Keratinocyte (primary cell): Measurements from ENCODE around the gene NFATC1. TPM values are rescaled to one million over a fixed set of nuclear protein-coding genes. Genes with fewer than 3 reads are reported as not detected.

ENCODE experiments used
- DNase-seq: peaks from one replicate; pipeline ENCODE4 v3.0.0-alpha.2; 2011; ENCODE audit warnings: low read depth, missing footprints, low spot score
- FAIRE-seq: peaks from 2 replicates; lab custom pipeline; 2011; peaks lifted over from hg19 to GRCh38; lab: Jason Lieb, UNC
- H2AFZ ChIP-seq: 2 replicates; pipeline ENCODE4 v1.6.0; 2012; ENCODE audit warnings: low read length, control low read depth, inconsistent platforms; ENCODE audit not compliant: control insufficient read depth
- H3K27ac ChIP-seq: 2 replicates; pipeline ENCODE4 v1.5.1; 2011; ENCODE audit warnings: low read length; ENCODE audit not compliant: control insufficient read depth, insufficient read depth
- H3K27me3 ChIP-seq: 3 replicates; pipeline ENCODE4 v1.6.0; 2011; ENCODE audit warnings: low read length; ENCODE audit not compliant: control insufficient read depth, insufficient read depth; ENCODE audit errors: extremely low read depth
- H3K36me3 ChIP-seq, 2 experiments: 2 replicates in 1 of 2; 3 replicates in 1 of 2; pipeline ENCODE4 v1.5.1; 2011; ENCODE audit warnings: low read length in 2 of 2, mild to moderate bottlenecking in 1 of 2; ENCODE audit not compliant: control insufficient read depth in 2 of 2, insufficient read depth in 2 of 2; ENCODE audit errors: extremely low read depth in 1 of 2
- H3K4me1 ChIP-seq: 3 replicates; pipeline ENCODE4 v1.5.1; 2011; ENCODE audit warnings: low read length; ENCODE audit not compliant: control insufficient read depth, insufficient read depth; ENCODE audit errors: extremely low read depth
- H3K4me2 ChIP-seq: 3 replicates; pipeline ENCODE4 v1.6.0; 2011; ENCODE audit warnings: low read depth, low read length; ENCODE audit not compliant: control insufficient read depth, insufficient read depth; ENCODE audit errors: extremely low read depth
- H3K4me3 ChIP-seq, 3 experiments: fragments of 200-600 bp in 1 of 3; sonication (generic) in 1 of 3; 2 replicates in 2 of 3; 3 replicates in 1 of 3; pipeline ENCODE4 v1.5.1; 2011 to 2016; ENCODE audit warnings: low read length in 3 of 3, mild to moderate bottlenecking in 3 of 3, control low read depth in 2 of 3, inconsistent platforms in 1 of 3, low read depth in 1 of 3, mixed read lengths in 1 of 3, mixed run types in 1 of 3, moderate library complexity in 1 of 3; ENCODE audit not compliant: control insufficient read depth in 2 of 3, insufficient read depth in 2 of 3; ENCODE audit errors: extremely low read depth in 1 of 3
- H3K79me2 ChIP-seq: 2 replicates; pipeline ENCODE4 v1.6.0; 2012; ENCODE audit warnings: low read length; ENCODE audit not compliant: control insufficient read depth, insufficient read depth
- H3K9ac ChIP-seq: 3 replicates; pipeline ENCODE4 v1.6.0; 2011; ENCODE audit warnings: low read length; ENCODE audit not compliant: control insufficient read depth, insufficient read depth; ENCODE audit errors: extremely low read depth
- H3K9me1 ChIP-seq: 3 replicates; pipeline ENCODE4 v1.6.0; 2011; ENCODE audit warnings: low read length; ENCODE audit not compliant: control insufficient read depth, insufficient read depth; ENCODE audit errors: extremely low read depth
- H3K9me3 ChIP-seq: 2 replicates; pipeline ENCODE4 v1.5.1; 2012; ENCODE audit warnings: low read depth, low read length; ENCODE audit not compliant: control insufficient read depth
- H4K20me1 ChIP-seq: 3 replicates; pipeline ENCODE4 v1.6.0; 2011; ENCODE audit warnings: low read length; ENCODE audit not compliant: control insufficient read depth, insufficient read depth; ENCODE audit errors: extremely low read depth
- EZH2 ChIP-seq: IDR thresholded peaks from one replicate; pipeline ENCODE4 v1.6.1; 2012; ENCODE audit warnings: inconsistent platforms, mild to moderate bottlenecking, low read length, moderate library complexity
- dilution Hi-C: fragments of 300-500 bp; cut with MboI; formaldehyde crosslinking; loops from one replicate; pipeline ENCODE4 v1.7.0; 2020; ENCODE audit warnings: low sequenced_read_pairs; ENCODE audit not compliant: extremely low pct_ligation_motif_present
- polyA plus RNA-seq, 5 experiments: library from polyadenylated mRNA; depleted of rRNA in 3 of 5; stranded (reverse) in 3 of 5; stranded (forward) in 1 of 5; unstranded in 1 of 5; fragments of >200 nt; gene quantifications; 1 replicate in 1 of 5; 2 replicates in 3 of 5; 3 replicates in 1 of 5; pipeline versions ENCODE4 v1.2.1 to v1.2.3, GENCODE V29; 2011 to 2012; ENCODE audit warnings: missing spikeins in 2 of 5, low read depth in 1 of 5, low replicate concordance in 1 of 5
- TF ChIP-seq, protein P1 (sequence below), 3 experiments: IDR thresholded peaks in 1 of 3; conservative IDR thresholded peaks in 1 of 3; optimal IDR thresholded peaks in 1 of 3; 2 replicates in 2 of 3; 3 replicates in 1 of 3; pipeline versions ENCODE3 to v1.5.1; 2011; ENCODE audit warnings: low read length in 3 of 3, mild to moderate bottlenecking in 3 of 3, moderate library complexity in 2 of 3, control low read depth in 1 of 3, inconsistent platforms in 1 of 3; ENCODE audit not compliant: insufficient read depth in 2 of 3; ENCODE audit errors: extremely low read depth in 1 of 3

The NFATC1 gene
- polyA plus RNA-seq, 1 donor (not counting 4 experiments of a cell fraction or from before 2014, with no cell fraction given), result 0.77 TPM

DNA sequence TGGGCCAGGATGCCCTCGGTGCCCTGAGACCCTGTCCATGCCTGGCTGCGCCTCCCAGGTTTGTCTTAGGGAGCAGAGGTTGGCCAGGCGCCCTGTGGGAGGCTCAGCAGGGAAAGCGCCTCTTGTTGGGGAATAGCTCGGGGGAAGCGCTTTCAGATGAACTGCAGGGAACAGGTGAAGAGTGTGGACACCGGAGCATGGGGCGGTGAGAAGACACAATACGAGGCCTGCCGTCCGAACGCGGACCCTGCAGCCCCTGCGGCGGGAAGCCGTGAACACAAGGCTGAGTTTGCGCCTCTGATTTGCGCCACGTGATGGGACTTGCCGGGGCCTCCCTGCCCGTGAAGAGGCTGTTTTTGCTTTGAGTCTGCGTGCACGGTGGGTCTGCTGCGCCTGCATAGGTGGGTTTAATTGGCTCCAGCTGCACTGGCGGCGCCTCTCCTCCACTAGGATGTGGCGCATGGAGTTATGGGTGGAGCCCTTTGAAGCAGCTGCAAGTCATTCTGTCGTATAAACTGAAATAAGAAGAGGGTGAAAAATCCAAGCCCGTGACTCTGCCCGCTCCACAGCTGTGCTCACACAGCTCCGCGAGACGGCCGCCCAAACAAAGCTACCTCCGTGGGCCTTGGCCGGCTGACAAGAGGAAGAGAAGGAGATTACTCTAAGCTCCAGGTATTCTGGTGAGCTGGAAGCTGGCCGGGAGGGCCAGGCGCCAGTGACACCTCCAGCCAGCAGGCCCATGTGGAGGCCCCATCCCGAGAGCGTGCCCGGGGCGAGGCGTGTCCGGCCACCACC lies 180.4 kb downstream of the NFATC1 start:
- Histone ChIP-seq H3K9me1 (no peaks in the 10 kb centered on the region), H3K4me2 (no peak overlapping the region), H3K36me3 (no peaks in the 10 kb centered on the region), H3K27ac (no peak overlapping the region), H4K20me1 (no peaks in the 10 kb centered on the region), H2AFZ (no peak overlapping the region), H3K9me3 (peaks cover 4% of the 10 kb centered on the region), H3K27me3 (no peaks in the 10 kb centered on the region), H3K9ac (no peak overlapping the region), H3K4me3 (no peak overlapping the region), H3K4me1 (no peaks in the 10 kb centered on the region), H3K79me2 (no peaks in the 10 kb centered on the region)
- TF ChIP-seq, protein P1, sequence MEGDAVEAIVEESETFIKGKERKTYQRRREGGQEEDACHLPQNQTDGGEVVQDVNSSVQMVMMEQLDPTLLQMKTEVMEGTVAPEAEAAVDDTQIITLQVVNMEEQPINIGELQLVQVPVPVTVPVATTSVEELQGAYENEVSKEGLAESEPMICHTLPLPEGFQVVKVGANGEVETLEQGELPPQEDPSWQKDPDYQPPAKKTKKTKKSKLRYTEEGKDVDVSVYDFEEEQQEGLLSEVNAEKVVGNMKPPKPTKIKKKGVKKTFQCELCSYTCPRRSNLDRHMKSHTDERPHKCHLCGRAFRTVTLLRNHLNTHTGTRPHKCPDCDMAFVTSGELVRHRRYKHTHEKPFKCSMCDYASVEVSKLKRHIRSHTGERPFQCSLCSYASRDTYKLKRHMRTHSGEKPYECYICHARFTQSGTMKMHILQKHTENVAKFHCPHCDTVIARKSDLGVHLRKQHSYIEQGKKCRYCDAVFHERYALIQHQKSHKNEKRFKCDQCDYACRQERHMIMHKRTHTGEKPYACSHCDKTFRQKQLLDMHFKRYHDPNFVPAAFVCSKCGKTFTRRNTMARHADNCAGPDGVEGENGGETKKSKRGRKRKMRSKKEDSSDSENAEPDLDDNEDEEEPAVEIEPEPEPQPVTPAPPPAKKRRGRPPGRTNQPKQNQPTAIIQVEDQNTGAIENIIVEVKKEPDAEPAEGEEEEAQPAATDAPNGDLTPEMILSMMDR (optimal IDR thresholded peaks at IDR 0.05 in 1 of 3, IDR thresholded peaks at IDR 0.05 in 1 of 3, conservative IDR thresholded peaks at IDR 0.05 in 1 of 3; ENCODE audit: extremely low read depth in 1 of 3, insufficient read depth in 2 of 3, low read length in 3 of 3), result no peak
- no peak for TF ChIP-seq EZH2
- DNase-seq (no peak), FAIRE-seq (no peak)
- dilution Hi-C loops, result no loop called here

DNA sequence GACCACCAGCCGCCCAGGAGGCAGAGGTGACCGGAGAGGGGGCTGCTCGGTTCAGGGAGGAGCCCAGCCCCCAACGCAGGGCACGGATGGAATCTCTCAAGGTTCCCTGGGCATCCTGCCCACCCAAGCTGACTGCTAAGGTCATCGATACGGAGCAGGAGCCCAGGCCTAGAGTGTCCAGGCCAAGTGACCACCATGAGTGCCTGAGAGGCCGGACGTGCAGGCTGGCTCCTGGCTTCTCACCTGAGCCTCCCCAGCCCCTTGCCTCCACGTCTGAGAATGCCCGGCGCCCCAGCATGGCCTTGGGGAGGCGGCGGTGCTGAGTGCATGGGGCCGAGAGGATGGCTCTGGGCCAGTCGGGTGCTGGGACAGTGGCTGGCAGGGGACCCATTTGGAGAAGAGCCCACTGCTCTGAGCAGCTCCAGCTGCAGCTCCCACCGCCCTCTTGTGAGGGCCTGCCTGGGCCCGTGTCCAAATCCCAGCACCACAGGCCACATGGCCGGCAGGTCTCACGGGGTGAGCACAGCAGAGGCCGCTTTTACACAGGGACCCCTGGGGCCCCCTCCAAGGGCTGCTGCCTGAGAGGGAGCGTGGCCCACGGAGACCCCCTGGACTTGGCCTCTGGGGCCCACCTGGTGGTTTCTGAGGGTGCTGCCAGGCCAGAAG lies 181.1 kb downstream of the NFATC1 start:
- Histone ChIP-seq H3K9me1 (no peaks in the 10 kb centered on the region), H2AFZ (no peak overlapping the region), H3K9ac (no peak overlapping the region), H4K20me1 (no peaks in the 10 kb centered on the region), H3K4me3 (no peak overlapping the region), H3K9me3 (peaks cover 4% of the 10 kb centered on the region), H3K4me2 (no peak overlapping the region), H3K4me1 (no peaks in the 10 kb centered on the region), H3K27ac (no peak overlapping the region), H3K27me3 (no peaks in the 10 kb centered on the region), H3K36me3 (no peaks in the 10 kb centered on the region), H3K79me2 (no peaks in the 10 kb centered on the region)
- no peak for FAIRE-seq
- dilution Hi-C loops, result no loop called here
- DNase-seq, result no peak
- TF ChIP-seq, protein P1 (optimal IDR thresholded peaks at IDR 0.05 in 1 of 3, IDR thresholded peaks at IDR 0.05 in 1 of 3, conservative IDR thresholded peaks at IDR 0.05 in 1 of 3; ENCODE audit: extremely low read depth in 1 of 3, insufficient read depth in 2 of 3, low read length in 3 of 3), result no peak
- no peak for TF ChIP-seq EZH2
